Breast epithelium (tissue), 4 donors: ENCODE results near the gene MBLAC2. TPM values are rescaled to one million over a fixed set of nuclear protein-coding genes. Genes with fewer than 3 reads are reported as not detected.

Source experiments
- DNase-seq, 2 donors: peaks; one replicate each; pipeline ENCODE4 v3.0.0-alpha.2; 2019; ENCODE audit warnings: low spot score in 2 of 2
- H3K27ac ChIP-seq, 2 donors: fragments of 200-600 bp; sonication (generic) in 1 of 2; one replicate each; pipeline ENCODE4 v1.5.1; 2016 to 2019; ENCODE audit warnings: mild to moderate bottlenecking in 1 of 2
- H3K27me3 ChIP-seq, 2 donors: fragments of 200-600 bp; sonication (generic) in 1 of 2; one replicate each; pipeline versions ENCODE4 v1.5.1 to v1.6.0; 2017 to 2019; ENCODE audit warnings: control low read depth in 1 of 2, mild to moderate bottlenecking in 1 of 2
- H3K36me3 ChIP-seq: fragments of 200-600 bp; one replicate; pipeline ENCODE4 v1.5.1; 2019
- H3K4me1 ChIP-seq, 2 donors: fragments of 200-600 bp; sonication (generic); one replicate each; pipeline ENCODE4 v1.5.1; 2016 to 2019; ENCODE audit warnings: control low read depth in 1 of 2
- H3K4me3 ChIP-seq, 3 donors: fragments of 200-600 bp; sonication (generic); 1 replicate in 2 of 3; 2 replicates in 1 of 3; pipeline ENCODE4 v1.5.1; 2016 to 2019; ENCODE audit warnings: mild to moderate bottlenecking in 3 of 3, moderate library complexity in 2 of 3
- H3K9me3 ChIP-seq, 2 donors: fragments of 200-600 bp; sonication (generic) in 1 of 2; one replicate each; pipeline ENCODE4 v1.5.1; 2016 to 2019; ENCODE audit warnings: control low read depth in 1 of 2
- CTCF ChIP-seq, 3 donors: fragments of 450-650 bp; IDR thresholded peaks; one replicate each; pipeline ENCODE4 v1.5.1; 2016 to 2017; ENCODE audit warnings: antibody characterized with exemption in 3 of 3, mild to moderate bottlenecking in 3 of 3, moderate library complexity in 3 of 3
- POLR2A ChIP-seq: fragments of 450-650 bp; IDR thresholded peaks from one replicate; pipeline ENCODE4 v1.6.1; 2016; ENCODE audit warnings: antibody characterized with exemption, mild to moderate bottlenecking, moderate library complexity
- POLR2AphosphoS5 ChIP-seq, 3 donors: sonication (generic); formaldehyde crosslinking; IDR thresholded peaks; one replicate each; pipeline ENCODE4 v1.6.1; 2017; ENCODE audit warnings: antibody characterized with exemption in 3 of 3
- intact Hi-C: fragments of 100-400 bp; cut with DNase I; formaldehyde crosslinking; loops from one replicate; pipeline ENCODE4 v1.15.1; 2023; ENCODE audit warnings: low total_unique reads
- total RNA-seq, 3 donors: library from RNA; depleted of rRNA; stranded (reverse); fragments of >200 nt; gene quantifications; one replicate each; pipeline ENCODE4 v1.1.0, GENCODE V29; 2016

MBLAC2 gene
- total RNA-seq, 3 donors from 2014 or later: 4.5 to 10.0 (median 5.2) TPM

GRCh38 chr5:90437663-90438062 is 36.9 kb downstream of the MBLAC2 start:
- no peaks in the 10 kb centered on the region for H3K27me3 ChIP-seq
- H3K36me3 ChIP-seq: no peaks in the 10 kb centered on the region
- H3K27ac ChIP-seq: no peak overlapping the region
- no peak for DNase-seq
- H3K9me3 ChIP-seq: no peaks in the 10 kb centered on the region
- H3K4me1 ChIP-seq: peaks cover 0 to 6% of the 10 kb centered on the region in 2 donors
- TF ChIP-seq CTCF (IDR thresholded peaks at IDR 0.05): no peak
- no peak for TF ChIP-seq POLR2A
- no peak for TF ChIP-seq POLR2AphosphoS5 (IDR thresholded peaks at IDR 0.05)
- intact Hi-C loops: no loop called here
- no peak overlapping the region for H3K4me3 ChIP-seq

GRCh38 chr5:90434116-90434714 is 40.4 kb downstream of the MBLAC2 start:
- Histone ChIP-seq H3K9me3 (no peaks in the 10 kb centered on the region), H3K36me3 (no peaks in the 10 kb centered on the region), H3K4me3 (no peak overlapping the region), H3K27ac (no peak overlapping the region), H3K27me3 (no peaks in the 10 kb centered on the region), H3K4me1 (peaks cover 0 to 6% of the 10 kb centered on the region in 2 donors)
- intact Hi-C loops: no loop called here
- TF ChIP-seq CTCF (IDR thresholded peaks at IDR 0.05): peak in 1 of 3 donors; percentile 9
- TF ChIP-seq POLR2AphosphoS5 (IDR thresholded peaks at IDR 0.05): no peak
- DNase-seq: no peak

GRCh38 chr5:90424245-90424644 is 50.3 kb downstream of the MBLAC2 start:
- DNase-seq: no peak
- Histone ChIP-seq H3K27me3 (no peaks in the 10 kb centered on the region), H3K4me1 (no peaks in the 10 kb centered on the region), H3K36me3 (no peaks in the 10 kb centered on the region), H3K9me3 (no peaks in the 10 kb centered on the region), H3K27ac (no peak overlapping the region), H3K4me3 (no peak overlapping the region)
- TF ChIP-seq POLR2AphosphoS5 (IDR thresholded peaks at IDR 0.05): no peak
- TF ChIP-seq CTCF (IDR thresholded peaks at IDR 0.05): no peak
- TF ChIP-seq POLR2A: no peak
- intact Hi-C loops: no loop called here

- Histone ChIP-seq H3K36me3 (no peaks in the 10 kb centered on the region), H3K27ac (no peak overlapping the region), H3K27me3 (no peaks in the 10 kb centered on the region), H3K9me3 (no peaks in the 10 kb centered on the region), H3K4me1 (no peaks in the 10 kb centered on the region), H3K4me3 (no peak overlapping the region)
- DNase-seq: no peak
- TF ChIP-seq POLR2AphosphoS5 (IDR thresholded peaks at IDR 0.05) (no peak), POLR2A (no peak), CTCF (IDR thresholded peaks at IDR 0.05) (no peak)
- intact Hi-C loops: no loop called here
Measured at GRCh38 chr5:90421136-90421535, 53.4 kb downstream of the MBLAC2 start.

- intact Hi-C loops: no loop called here
- no peak for DNase-seq
- Histone ChIP-seq H3K9me3 (no peaks in the 10 kb centered on the region), H3K4me1 (no peaks in the 10 kb centered on the region), H3K27ac (no peak overlapping the region), H3K27me3 (no peaks in the 10 kb centered on the region), H3K36me3 (no peaks in the 10 kb centered on the region), H3K4me3 (no peak overlapping the region)
- no peak for TF ChIP-seq CTCF (IDR thresholded peaks at IDR 0.05)
- no peak for TF ChIP-seq POLR2AphosphoS5 (IDR thresholded peaks at IDR 0.05)
- no peak for TF ChIP-seq POLR2A
Measured at GRCh38 chr5:90418214-90418613, 56.4 kb downstream of the MBLAC2 start.
